Measurements from ENCODE around the gene ZNF133.

- TF ChIP-seq EP300 (IDR thresholded peaks at IDR 0.05; ENCODE audit: low read depth) (no peak), POLR2A (IDR thresholded peaks at IDR 0.05) (no peak), POLR2AphosphoS5 (IDR thresholded peaks at IDR 0.05) (no peak)
- TF ChIP-seq, protein P1, sequence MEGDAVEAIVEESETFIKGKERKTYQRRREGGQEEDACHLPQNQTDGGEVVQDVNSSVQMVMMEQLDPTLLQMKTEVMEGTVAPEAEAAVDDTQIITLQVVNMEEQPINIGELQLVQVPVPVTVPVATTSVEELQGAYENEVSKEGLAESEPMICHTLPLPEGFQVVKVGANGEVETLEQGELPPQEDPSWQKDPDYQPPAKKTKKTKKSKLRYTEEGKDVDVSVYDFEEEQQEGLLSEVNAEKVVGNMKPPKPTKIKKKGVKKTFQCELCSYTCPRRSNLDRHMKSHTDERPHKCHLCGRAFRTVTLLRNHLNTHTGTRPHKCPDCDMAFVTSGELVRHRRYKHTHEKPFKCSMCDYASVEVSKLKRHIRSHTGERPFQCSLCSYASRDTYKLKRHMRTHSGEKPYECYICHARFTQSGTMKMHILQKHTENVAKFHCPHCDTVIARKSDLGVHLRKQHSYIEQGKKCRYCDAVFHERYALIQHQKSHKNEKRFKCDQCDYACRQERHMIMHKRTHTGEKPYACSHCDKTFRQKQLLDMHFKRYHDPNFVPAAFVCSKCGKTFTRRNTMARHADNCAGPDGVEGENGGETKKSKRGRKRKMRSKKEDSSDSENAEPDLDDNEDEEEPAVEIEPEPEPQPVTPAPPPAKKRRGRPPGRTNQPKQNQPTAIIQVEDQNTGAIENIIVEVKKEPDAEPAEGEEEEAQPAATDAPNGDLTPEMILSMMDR (IDR thresholded peaks at IDR 0.05), result no peak
Observed at GRCh38 chr20:18362916-18363315, 74.6 kb downstream of the ZNF133 start.

Data from transverse colon (tissue), 4 donors.